ENCODE results near the gene DNAAF6. TPM values are rescaled to one million over a fixed set of nuclear protein-coding genes. Genes with fewer than 3 reads are reported as not detected.

The DNAAF6 gene
- polyA plus RNA-seq, 3 donors: 0.10 to 0.13 TPM; not detected in 1

- no peak for DNase-seq
Observed at GRCh38 chrX:107290019-107290418, 83.6 kb downstream of the DNAAF6 start.

- DNase-seq: no peak
Observed at GRCh38 chrX:107293056-107293455, 86.6 kb downstream of the DNAAF6 start.

Other genes with a start within 250 kb of the DNAAF6 start
- gene MORC4, start 206.4 kb upstream of the DNAAF6 start, polyA plus RNA-seq (ENCODE audit: insufficient read length in 3 of 3): 10 to 100 TPM; 18.3 to 20.8 (median 19.7) TPM
- 10 to 100 TPM; 18.8 to 34.6 (median 31.1) TPM for gene RBM41, start 87.8 kb upstream of the DNAAF6 start, polyA plus RNA-seq (ENCODE audit: insufficient read length in 3 of 3)
- 10 to 100 TPM; 10.8 to 17.9 (median 13.0) TPM for gene NUP62CL, start 178 bp upstream of the DNAAF6 start, polyA plus RNA-seq (ENCODE audit: insufficient read length in 3 of 3)
- gene FRMPD3, start 243.0 kb downstream of the DNAAF6 start, polyA plus RNA-seq (ENCODE audit: insufficient read length in 3 of 3): under 1 TPM; 0.46 to 0.53 (median 0.48) TPM